GM18526 (cell line): ENCODE data around the gene TBATA.

ENCODE experiments used
- POLR2A ChIP-seq: IDR thresholded peaks from 3 replicates; pipeline ENCODE4 v1.6.1; 2011; ENCODE audit not compliant: insufficient read length; ENCODE audit errors: extremely low read depth

TBATA gene

DNA sequence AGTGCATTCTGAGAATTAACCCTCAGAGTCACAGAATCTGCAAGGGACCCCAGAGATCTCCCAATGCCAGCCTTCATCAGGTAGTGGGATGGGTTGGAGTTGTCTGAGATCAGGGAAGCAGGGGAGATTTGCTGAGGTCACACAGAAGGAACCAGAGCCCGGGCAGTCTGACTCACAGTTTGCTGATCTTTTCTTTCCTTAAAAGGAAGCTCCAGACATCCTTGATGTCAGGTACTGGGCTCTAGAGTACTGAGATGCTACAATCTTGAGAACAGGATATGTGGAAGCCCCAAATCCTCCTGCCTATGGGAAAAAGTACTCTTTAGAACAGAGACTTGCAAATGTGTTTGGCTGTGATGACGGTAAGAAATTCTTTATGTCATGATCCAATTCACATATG lies 706 bp downstream of the TBATA start:
- no peak for TF ChIP-seq POLR2A

DNA sequence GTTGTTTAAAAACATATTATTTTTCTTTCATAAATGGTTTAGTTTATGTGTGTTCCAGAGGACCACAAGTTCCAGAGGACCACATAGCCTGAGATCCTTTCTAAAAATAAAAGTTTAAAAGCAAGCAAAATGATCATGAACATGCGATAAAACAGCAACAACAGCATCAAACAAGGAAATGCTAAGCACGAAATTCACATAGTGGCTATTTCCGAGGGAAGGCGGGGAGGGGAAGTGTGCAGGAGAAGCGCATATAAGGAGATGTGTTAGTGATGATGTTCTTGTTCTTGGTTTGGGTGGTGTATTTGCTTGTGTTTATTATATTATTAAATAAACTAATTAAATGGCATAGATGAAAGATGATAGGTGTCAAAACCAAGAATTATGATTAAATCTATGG lies 1.2 kb downstream of the TBATA start:
- no peak for TF ChIP-seq POLR2A

DNA sequence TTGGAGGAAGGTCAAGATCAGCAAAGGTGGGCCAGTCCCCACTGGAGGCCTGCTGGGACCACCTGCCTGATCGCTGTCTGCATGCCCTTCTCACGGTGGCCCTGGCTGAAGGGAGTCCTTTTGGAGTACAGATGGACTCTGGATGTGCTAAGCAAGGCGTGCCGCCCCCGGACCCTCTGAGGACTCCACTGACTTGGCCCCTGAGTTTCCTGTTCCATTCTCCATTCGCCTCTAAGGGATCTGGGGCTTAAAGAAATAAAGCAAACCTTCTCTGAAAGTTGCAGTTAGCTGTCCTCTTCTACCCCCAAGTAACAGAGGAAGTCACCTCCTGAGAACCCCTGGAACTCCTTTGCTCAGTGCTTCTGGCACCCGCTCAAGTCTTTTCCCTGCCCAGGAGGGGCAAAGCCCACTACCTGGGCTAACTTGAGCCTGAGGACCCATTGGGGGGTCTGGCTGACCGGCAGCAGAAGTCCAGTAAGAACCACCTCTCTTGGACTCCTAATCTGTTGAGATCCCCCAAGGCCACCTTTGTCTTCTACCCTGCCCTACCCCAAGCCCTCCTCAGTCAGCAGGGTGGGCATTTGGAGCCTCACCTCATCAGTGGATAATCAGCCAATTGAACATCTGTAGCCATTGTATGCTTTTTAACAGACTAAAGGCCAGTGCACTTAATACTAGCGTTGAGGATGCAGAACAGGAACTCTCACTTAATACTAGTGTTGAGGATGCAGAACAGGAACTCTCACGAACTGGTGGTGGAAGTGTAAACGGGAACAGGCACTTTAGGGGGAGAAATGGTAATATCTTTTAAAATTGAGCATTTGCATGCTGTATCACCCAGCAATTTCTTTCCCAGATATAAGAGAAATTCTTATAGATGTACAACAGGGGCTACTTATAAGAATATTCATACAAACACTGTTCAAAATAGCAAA lies 2.2 kb downstream of the TBATA start:
- TF ChIP-seq POLR2A, result no peak

DNA sequence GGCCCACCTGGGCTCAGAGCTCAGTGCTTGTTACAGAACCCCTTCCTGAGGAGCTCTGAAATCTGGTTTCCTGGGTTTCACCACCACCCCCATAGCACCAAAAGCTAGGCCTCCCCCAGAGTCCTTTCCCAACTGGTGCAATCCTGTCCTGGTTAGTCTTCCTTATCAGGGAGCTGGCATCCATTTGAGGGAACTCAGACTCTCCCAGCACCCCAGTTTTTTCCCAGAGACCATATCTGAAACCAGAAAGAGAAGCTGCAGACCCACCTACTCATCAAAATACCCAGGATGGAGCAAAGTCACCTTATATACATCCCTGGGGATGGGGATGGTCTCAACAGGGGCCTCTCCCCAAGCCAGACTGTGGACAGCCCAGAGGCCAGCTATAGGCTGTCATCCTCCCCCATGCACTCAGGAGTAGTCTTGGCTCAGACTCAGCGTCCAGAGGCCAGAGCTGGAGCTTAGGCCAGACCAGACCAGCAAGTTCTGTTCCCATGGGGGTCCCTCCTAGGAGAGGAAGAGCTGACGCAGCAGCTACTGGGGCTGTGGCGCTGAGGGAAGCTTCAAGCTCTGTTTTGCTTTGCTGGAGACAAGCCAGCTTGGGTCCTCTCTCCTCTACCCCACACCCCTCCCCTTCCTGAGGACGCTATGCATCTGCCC lies 3.0 kb downstream of the TBATA start:
- no peak for TF ChIP-seq POLR2A

DNA sequence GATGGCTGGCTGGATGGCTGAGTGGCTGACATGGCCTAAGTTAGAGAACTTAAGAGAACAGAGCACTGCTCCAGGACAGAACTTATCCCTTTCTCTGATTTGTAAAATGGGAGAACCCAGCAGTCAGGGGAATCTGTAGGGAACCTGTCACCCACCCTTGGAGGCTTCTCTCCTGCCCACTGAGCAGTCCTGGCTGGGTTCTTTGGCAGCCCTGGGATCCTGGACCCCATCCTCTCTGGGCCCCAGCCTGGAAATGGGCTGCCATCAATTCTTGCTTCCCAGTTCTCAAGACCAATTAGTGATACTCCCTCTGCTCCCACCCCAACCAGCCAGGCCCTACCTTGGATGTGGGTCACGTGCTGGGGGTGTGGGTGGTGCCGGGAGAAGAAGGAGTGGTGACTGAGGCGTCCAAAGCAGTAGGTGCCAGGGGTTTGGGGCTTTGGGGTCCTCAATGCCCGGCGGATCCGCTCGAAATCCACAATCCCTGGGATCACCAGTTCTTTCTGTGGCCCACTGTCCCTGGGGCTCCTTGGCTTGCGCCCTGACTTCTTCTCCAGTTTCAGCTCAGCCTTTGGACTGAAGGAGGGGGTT lies 3.6 kb downstream of the TBATA start:
- no peak for TF ChIP-seq POLR2A

DNA sequence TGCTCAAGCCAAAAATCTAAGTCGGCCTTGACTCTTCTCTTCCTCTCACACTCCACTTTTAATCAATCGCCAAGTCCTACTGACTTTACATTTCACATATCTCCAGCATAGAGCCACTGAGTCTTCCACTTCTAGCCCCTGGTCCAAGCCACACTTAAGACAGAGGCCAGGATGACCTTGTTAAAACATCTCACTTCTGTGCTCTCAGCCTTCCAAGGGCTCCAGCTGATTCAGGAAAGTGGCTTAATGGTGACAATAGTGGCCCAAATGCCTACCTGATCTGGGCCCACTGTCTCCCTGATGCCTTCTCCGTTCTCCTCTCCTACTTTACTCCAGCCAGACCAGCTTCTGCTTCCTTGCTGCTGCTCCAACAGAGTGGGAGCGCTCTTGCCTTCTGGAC lies 4.4 kb downstream of the TBATA start:
- no peak for TF ChIP-seq POLR2A

DNA sequence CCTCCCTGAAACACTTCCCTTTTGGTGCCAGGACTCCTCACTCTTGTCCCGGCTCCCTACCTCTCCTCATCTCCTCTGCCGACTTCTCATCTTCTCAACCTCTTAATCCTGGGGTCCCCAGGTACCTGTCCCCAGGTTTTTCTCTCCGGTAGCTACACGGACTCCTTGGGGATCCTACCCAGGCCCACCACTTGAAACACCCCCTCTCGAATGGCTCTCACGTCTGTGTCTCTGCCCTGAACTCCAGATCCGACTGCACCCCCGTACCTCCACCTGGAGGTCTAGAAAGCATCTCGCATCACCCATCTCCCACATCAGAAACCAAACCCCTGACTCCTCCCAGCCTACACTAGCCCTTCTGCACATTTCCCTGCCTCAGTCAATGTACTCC lies 4.8 kb downstream of the TBATA start:
- no peak for TF ChIP-seq POLR2A

DNA sequence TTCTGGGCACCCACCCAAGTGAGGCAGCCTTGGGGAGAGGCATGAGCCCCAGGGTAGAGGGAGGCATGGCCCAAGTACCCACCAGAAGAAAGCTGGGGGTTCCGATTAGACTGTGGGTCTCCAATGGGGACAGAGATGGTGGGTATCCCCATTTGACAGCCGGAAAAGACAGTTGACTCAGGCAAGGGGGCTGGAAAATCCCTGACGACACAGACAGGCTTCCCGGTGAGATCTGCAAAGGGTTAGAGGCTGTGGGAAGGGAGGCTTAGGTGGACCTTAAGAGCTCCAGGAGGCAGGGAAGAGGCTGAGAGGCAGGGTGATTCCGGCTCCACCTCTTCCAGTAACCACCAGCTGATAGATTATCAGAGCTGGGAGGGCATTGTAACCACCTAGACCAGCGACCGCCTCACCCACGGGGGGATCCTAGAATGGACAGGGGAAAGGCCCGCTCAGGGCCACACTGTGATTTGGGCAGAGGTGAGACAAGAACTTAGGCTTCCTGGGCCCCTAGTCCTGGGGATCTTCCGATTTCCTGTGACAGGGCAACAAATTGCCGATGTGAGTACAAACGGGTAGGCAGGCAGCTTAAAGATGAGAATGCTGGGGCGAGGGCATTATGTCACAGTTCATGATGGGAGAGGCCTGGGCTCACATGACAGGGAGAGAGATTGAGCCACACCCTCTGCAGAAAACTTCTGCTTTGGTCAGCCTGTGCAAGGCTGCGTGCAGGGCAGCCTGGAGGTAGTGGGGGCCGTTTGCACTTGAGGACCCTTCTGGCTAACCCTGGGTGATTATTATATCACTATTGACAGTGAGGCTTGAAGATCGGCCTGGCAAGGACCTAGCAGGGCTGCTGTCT lies 5.4 kb downstream of the TBATA start:
- TF ChIP-seq POLR2A, result no peak

DNA sequence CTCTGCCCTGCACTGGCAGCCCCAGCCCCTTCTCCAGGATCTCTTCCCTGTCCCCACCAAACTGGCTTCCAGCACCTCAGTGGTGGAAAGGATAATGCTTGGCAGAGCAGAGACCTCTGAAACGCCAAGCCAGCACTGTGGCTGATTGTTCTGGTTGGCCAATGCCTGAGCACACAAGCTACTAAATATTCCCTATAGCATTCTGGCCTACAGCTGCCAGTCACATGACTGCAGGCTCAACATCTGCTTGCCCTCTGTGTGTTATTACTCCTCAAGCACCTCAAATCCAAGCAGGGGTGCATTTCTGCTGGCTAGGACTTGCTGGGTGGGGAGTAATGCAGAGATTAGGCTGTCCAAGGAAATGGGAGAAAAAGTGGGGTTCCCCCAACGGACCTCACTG lies 6.1 kb downstream of the TBATA start:
- TF ChIP-seq POLR2A, result no peak

DNA sequence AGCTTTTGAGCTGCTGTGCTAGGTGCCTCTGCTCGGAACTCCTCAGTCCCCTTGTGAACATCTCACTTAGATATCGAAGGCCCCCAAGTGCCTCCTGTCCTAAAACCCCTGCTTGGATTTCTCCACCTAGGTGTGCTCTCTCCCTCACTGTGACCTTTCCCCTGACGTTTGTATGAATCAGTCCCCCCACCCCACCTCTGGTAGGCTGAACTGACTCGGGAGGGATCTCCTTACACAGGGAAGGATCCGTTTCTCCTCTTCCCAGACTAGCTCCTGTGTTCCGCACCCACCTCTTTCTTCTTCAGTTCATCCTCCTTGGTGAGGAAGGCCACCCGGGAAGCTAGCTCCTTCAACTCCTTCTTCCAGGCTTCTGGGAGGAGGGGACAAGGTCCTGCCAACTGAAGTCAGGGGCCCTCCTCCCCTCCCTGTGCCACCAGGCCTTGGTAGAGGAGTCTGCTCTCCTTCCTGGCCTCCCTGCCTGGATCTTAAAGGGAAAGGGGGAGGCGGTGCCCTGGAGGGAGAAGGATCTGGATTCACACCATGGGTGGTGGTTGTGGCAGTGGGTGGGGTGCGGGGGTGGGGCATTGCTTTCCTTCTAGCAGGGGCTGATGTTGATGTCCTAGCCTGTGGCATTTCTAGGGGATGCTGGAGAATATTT lies 6.8 kb downstream of the TBATA start:
- no peak for TF ChIP-seq POLR2A

DNA sequence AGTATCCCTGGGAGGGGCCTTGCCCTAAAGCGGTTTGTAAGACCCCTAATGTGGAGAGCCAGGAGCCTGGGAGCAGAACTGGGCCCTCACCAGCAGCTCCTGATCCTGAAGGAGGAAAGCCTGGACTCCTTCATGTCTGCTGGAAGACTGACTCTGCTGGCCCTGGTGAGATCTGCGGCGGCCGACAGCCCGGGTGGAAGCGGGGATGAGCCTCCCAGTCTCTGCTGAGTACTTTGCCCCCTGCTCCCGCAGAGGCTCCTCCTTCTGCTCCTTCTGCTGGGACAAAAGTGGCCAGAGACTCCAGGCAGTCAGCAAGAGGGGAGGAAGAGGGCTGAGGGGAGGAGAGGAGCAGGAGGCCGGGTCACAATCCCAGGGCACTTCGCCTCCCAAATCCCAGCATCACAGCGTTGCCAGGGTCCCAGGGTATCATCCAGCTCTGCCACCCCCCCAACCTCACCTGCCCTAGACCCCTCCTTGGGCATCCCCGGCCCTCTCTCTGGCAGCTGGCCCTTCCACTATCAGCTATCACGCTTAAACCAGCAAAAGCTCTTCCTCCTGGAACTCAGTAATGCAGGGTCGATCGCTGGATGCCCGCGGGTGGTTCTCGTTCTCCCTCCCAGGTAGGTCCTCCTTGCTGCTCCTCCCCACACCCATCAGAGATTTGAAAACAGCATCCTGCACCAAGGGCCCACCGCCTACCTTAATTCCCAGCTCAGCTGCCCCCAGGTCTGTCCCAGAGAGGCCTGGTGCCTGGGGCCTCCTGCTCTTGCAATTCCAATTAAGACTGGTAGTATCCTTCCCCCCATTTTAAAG lies 7.9 kb downstream of the TBATA start:
- no peak for TF ChIP-seq POLR2A

DNA sequence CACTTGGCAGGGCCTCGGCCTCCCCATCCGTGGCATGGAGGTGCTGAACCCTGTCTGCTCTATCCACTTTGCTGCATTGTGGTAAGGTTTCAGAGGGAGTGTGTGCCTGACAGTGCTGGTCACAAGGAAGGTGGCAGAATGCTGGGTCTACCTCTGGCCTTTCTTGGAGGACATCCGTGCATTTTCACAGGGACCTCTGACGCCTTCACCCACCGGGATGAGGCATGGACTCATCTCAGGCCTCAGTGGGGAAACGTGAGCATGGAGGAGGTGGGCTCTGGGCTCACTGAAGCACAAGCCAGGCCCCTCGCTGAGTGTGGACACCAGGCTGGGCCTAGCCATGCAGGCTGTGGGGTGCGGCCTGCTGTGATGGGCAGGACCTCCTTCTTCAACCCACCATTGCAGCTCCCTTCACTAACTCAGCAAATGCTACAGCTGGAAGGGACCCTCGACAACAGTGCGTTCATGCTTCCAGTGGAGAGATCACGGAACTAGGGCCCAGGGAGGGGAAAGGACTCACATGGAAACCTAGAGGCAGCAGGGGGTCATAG lies 8.6 kb downstream of the TBATA start:
- no peak for TF ChIP-seq POLR2A

DNA sequence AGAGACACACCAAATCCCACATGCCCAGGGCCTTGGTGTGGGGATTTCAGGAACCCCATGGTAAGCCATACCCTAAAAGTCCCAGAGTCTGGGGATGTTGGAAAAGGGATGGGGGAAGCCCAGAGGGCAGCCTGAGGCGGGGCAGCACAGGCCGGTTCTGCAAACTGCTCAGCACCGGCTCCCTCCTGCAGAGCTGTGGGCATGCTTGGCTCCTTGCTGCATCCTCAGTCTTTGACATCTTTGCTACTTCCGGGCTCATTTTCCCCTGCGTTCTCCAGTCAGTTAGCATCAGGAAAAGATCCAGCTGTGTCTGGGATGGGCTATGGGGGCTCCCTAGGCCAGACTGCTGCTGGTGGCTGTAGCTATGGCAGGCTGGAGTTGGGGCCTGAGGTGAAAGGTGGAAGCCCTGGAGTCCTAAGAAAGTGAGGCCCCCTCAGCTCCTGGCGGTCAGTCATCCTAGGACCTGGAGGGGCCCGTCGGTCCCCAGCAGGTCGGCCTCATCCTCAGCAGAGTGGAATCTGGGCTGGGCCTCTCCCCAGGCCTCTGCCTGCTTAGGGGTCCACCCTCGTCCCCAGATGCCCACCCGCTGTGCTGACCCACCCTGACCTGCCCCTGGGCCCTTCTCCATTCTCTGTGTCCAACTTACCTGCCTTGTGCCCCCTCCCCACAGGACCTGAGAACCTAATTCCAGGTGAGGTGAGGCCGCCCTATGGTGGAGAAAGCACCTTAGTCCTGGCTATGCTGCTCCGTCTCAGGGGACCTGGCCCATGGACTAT lies 9.3 kb downstream of the TBATA start:
- TF ChIP-seq POLR2A, result no peak
